ENCODE data around the gene TSHZ1. TPM values are rescaled to one million over a fixed set of nuclear protein-coding genes. Genes with fewer than 3 reads are reported as not detected.

The TSHZ1 gene
- polyA plus RNA-seq, 1 of the 3 experiments (the other 2 are of a cell fraction), result 2.6 TPM

DNA sequence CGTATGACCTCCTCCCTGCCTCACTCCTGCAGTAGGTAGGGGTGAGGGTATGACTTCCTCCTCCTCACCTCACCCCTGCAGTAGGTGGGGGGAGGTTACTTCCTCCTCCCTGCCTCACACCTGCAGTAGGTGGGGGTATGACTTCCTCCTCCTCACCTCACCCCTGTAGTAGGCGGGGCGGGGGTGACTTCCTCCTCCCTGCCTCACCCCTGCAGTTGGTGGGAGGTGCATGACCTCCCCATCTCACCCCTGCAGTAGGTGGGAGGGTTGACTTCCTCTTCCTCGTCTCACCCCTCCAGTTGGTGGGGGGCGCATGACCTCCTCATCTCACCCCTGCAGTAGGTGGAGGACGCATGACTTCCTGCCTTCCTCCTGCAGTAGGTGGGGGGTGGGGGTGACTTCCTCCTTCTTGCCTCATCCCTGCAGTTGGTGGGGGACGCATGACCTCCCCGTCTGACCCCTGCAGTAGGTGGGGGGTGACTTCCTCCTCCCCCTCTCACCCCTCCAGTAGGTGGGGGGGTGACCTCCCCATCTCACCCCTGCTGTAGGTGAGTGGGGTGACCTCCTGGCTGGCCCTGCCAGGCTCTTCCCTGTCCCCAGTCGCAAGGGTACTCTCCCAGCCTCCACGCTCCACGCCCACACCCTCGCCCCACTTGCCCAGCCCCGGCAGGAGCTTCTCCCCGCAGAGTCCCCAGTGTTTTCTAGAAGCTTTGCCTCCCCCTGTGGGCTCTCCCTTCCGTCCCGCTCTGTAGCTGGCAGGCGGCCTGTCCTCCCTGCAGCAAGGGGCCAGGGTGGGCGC is 39.3 kb downstream of the TSHZ1 start:
- ChIA-PET CTCF (interaction anchor here (1.6 kb wide), 1 partner anchor 47 kb away, joined by 3 read pairs; no protein-coding TSS in a partner anchor), POLR2A (no interaction called here)
- Histone ChIP-seq H3K9ac (no peak overlapping the region), H3K9me2 (no peaks in the 10 kb centered on the region), H3K36me3 (replicated peaks in 1 of 2; ENCODE audit: control insufficient read depth in 1 of 2, insufficient read depth in 2 of 2, low read length in 1 of 2) (no peaks in the 10 kb centered on the region), H2AFZ (ENCODE audit: low read depth) (no peak overlapping the region), H3F3A (replicated peaks; ENCODE audit: insufficient read depth) (peaks cover 7% of the 10 kb centered on the region), H3K79me2 (ENCODE audit: insufficient read depth) (0 out of 2 replicates have a peak, but pooled peaks cover 3% of the 10 kb centered on the region), H3K4me3 (ENCODE audit: low read depth in 2 of 2, low read length in 1 of 2) (no peak overlapping the region), H3K9me3 (no peaks in the 10 kb centered on the region), H3K27ac (ENCODE audit: low read depth in 2 of 2, low read length in 1 of 2) (no peak overlapping the region; a peak in 1 of 4 replicates), H3K27me3 (ENCODE audit: insufficient read depth) (no peaks in the 10 kb centered on the region), H4K20me1 (ENCODE audit: insufficient read depth) (no peaks in the 10 kb centered on the region), H3K4me1 (ENCODE audit: control insufficient read depth in 1 of 2, insufficient read depth in 2 of 2, low read depth in 1 of 2, low read length in 1 of 2) (peaks cover 0 to 52% of the 10 kb centered on the region in 2 experiments; a peak in 2 of 4 replicates), H3K4me2 (no peak overlapping the region)
- no peak for DNase-seq
- TF ChIP-seq RCOR1 (IDR thresholded peaks at IDR 0.05; ENCODE audit: low read length), result no peak
- 98% methylated on average over 16 of the region's 18 CpGs for WGBS (ENCODE audit: low lambda C conversion rate)

DNA sequence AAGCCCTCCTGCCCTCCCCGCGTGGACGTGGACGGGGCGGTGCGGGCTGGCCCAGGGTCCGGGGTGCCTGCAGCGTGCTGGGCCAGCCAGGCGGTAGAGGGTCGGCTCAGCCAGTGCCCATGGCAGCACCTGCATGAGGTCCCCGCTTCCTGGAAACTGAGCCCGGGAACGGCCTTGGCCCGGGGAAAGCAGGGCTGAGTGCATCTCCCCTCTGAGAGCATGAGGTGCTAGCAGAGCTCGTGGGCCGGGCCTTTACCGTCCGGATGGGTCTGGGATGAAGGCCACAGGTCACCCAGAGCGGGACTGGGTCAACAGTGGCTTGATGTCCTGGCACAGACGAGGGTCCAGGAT is 39.8 kb downstream of the TSHZ1 start:
- H2AFZ ChIP-seq (ENCODE audit: low read depth), result no peak overlapping the region
- no peak overlapping the region; a peak in 1 of 4 replicates for H3K27ac ChIP-seq (ENCODE audit: low read depth in 2 of 2, low read length in 1 of 2)
- TF ChIP-seq JUND (IDR thresholded peaks at IDR 0.05) (no peak), NRF1 (IDR thresholded peaks at IDR 0.05; ENCODE audit: low read depth, low read length) (no peak), FOXM1 (IDR thresholded peaks at IDR 0.05; ENCODE audit: low read depth) (no peak)
- TF ChIP-seq, protein P1, sequence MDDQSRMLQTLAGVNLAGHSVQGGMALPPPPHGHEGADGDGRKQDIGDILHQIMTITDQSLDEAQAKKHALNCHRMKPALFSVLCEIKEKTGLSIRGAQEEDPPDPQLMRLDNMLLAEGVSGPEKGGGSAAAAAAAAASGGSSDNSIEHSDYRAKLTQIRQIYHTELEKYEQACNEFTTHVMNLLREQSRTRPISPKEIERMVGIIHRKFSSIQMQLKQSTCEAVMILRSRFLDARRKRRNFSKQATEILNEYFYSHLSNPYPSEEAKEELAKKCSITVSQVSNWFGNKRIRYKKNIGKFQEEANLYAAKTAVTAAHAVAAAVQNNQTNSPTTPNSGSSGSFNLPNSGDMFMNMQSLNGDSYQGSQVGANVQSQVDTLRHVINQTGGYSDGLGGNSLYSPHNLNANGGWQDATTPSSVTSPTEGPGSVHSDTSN (IDR thresholded peaks at IDR 0.05), result no peak
- peaks cover 0 to 50% of the 10 kb centered on the region in 2 experiments; a peak in 2 of 4 replicates for H3K4me1 ChIP-seq (ENCODE audit: control insufficient read depth in 1 of 2, insufficient read depth in 2 of 2, low read depth in 1 of 2, low read length in 1 of 2)
- ChIA-PET CTCF (interaction anchor here (0.6 kb wide), 1 partner anchor 29 kb away, joined by 3 read pairs; no protein-coding TSS in a partner anchor), POLR2A (no interaction called here)
- peaks cover 7% of the 10 kb centered on the region for H3F3A ChIP-seq (replicated peaks; ENCODE audit: insufficient read depth)
- H3K4me2 ChIP-seq, result no peak overlapping the region
- no peaks in the 10 kb centered on the region for H3K36me3 ChIP-seq (replicated peaks in 1 of 2; ENCODE audit: control insufficient read depth in 1 of 2, insufficient read depth in 2 of 2, low read length in 1 of 2)
- no peak for DNase-seq
- 0 out of 2 replicates have a peak, but pooled peaks cover 3% of the 10 kb centered on the region for H3K79me2 ChIP-seq (ENCODE audit: insufficient read depth)
- no peaks in the 10 kb centered on the region for H4K20me1 ChIP-seq (ENCODE audit: insufficient read depth)
- H3K9me3 ChIP-seq, result no peaks in the 10 kb centered on the region
- 95% methylated on average over 8 of the region's 20 CpGs for WGBS (ENCODE audit: low lambda C conversion rate)
- no peaks in the 10 kb centered on the region for H3K9me2 ChIP-seq
- H3K4me3 ChIP-seq (ENCODE audit: low read depth in 2 of 2, low read length in 1 of 2), result no peak overlapping the region
- H3K27me3 ChIP-seq (ENCODE audit: insufficient read depth), result no peaks in the 10 kb centered on the region
- H3K9ac ChIP-seq, result no peak overlapping the region

DNA sequence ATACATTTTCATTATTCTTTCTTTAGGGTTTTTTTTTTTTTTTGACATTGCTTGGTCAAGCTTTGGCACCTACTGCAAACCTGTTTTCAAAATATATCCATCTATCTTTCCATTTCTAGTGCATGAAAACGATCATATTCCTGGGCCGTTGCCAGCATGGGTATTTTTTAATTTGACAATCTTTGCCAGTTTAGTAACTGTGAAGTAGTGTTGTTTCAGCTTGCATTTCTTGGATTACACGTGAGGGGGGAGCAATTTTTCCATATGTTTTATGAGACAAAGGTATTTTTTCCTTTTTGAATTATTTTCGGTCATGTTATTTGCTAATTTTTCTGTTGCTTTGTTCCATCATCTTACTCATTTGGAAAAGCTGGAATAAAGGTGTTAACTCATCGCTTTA is 40.9 kb downstream of the TSHZ1 start:
- ChIA-PET CTCF (no interaction called here), POLR2A (no interaction called here)
- no peak for DNase-seq
- Histone ChIP-seq H2AFZ (ENCODE audit: low read depth) (no peak overlapping the region), H3K9me3 (no peaks in the 10 kb centered on the region), H3K27ac (ENCODE audit: low read depth in 2 of 2, low read length in 1 of 2) (no peak overlapping the region), H3K9me2 (no peaks in the 10 kb centered on the region), H3K36me3 (replicated peaks in 1 of 2; ENCODE audit: control insufficient read depth in 1 of 2, insufficient read depth in 2 of 2, low read length in 1 of 2) (no peaks in the 10 kb centered on the region), H3F3A (replicated peaks; ENCODE audit: insufficient read depth) (peaks cover 7% of the 10 kb centered on the region), H4K20me1 (ENCODE audit: insufficient read depth) (no peaks in the 10 kb centered on the region), H3K4me1 (ENCODE audit: control insufficient read depth in 1 of 2, insufficient read depth in 2 of 2, low read depth in 1 of 2, low read length in 1 of 2) (peaks cover 0 to 40% of the 10 kb centered on the region in 2 experiments; a peak in 2 of 4 replicates), H3K79me2 (ENCODE audit: insufficient read depth) (0 out of 2 replicates have a peak, but pooled peaks cover 3% of the 10 kb centered on the region), H3K4me3 (ENCODE audit: low read depth in 2 of 2, low read length in 1 of 2) (no peak overlapping the region), H3K4me2 (no peak overlapping the region), H3K27me3 (ENCODE audit: insufficient read depth) (no peaks in the 10 kb centered on the region), H3K9ac (no peak overlapping the region)
- WGBS (ENCODE audit: low lambda C conversion rate), result 85% methylated on average over 5 of the region's 5 CpGs
- no peak for TF ChIP-seq FOSL2 (IDR thresholded peaks at IDR 0.05; ENCODE audit: borderline replicate concordance, low read depth)
- no peak for TF ChIP-seq YY1 (IDR thresholded peaks at IDR 0.05; ENCODE audit: low read depth)
- TF ChIP-seq, protein P1 (IDR thresholded peaks at IDR 0.05), result no peak
- no peak for TF ChIP-seq RAD21 (IDR thresholded peaks at IDR 0.05; ENCODE audit: low read length)
- no peak for TF ChIP-seq JUND (IDR thresholded peaks at IDR 0.05)
- TF ChIP-seq NFIC (IDR thresholded peaks at IDR 0.05; ENCODE audit: borderline replicate concordance), result no peak

All from SK-N-SH (cell line).